ENCODE measurements around the gene MYO5B.

- TF ChIP-seq CTCF (IDR thresholded peaks at IDR 0.05) (no peak), ZFX (IDR thresholded peaks at IDR 0.05; ENCODE audit: borderline replicate concordance) (no peak)
Measured at GRCh38 chr18:49812286-49813068, 382.5 kb downstream of the MYO5B start.

Data from 22Rv1 (cell line).